Panc1 (cell line): ENCODE measurements around the gene IL1R1.

Experiments
- CTCF ChIP-seq: fragments of 450-650 bp; IDR thresholded peaks from 2 replicates; pipeline ENCODE4 v1.5.1; 2017; ENCODE audit warnings: mild to moderate bottlenecking
- POLR2AphosphoS5 ChIP-seq: IDR thresholded peaks from 2 replicates; pipeline ENCODE4 v1.6.1; 2012; ENCODE audit warnings: mild to moderate bottlenecking, low read depth, low read length, moderate library complexity

GRCh38 chr2:102181919-102182635, 39.5 kb downstream of the IL1R1 start:
- TF ChIP-seq CTCF (no peak), POLR2AphosphoS5 (no peak)
